Activated CD4-positive, CD25-positive, alpha-beta regulatory T cell (primary cell): ENCODE results near the gene WNT7A.

Source experiments
- DNase-seq, 4 experiments: peaks; one replicate each; lab custom pipeline; 2025; lab: John Stamatoyannopoulos, UW

The WNT7A gene

DNA sequence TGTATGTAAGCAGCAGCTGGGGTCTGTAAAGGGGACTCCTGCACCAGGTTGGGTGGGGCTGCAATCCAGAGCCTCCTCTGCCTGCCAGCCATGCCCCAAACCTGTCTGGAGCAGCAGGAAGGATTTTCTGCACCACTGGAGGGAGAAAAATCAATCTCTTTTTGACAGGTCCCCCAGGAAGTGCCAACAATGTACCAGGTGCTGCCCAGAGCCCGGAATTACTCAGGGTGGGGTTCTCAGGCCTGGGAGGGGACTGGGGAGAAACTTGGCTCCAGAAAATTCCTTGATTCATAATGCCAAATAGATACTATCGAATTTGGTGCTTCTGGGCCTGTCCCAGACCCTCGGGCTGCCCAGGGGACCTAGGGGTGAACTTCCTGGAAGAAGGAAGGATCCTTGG is 52.6 kb downstream of the WNT7A start:
- DNase-seq: no peak

DNA sequence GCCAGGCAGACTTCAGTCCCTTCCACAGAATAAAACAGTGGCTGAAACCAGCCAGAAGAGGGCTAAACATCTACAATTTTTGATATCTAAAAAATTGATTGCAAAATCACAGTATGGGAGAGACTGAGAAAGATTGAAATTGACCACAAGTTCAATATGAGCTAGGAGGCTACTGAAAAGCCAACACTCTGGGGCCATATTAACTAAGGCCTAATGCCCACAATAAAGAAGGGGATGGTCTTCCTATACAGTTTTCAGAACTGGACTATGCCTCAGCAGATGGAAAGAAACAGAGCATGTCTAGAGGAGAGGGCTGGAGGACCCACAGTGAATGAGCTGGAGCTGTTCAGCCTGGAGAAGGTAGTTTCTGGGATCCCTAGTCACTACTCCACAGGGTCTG is 53.2 kb downstream of the WNT7A start:
- no peak for DNase-seq

DNA sequence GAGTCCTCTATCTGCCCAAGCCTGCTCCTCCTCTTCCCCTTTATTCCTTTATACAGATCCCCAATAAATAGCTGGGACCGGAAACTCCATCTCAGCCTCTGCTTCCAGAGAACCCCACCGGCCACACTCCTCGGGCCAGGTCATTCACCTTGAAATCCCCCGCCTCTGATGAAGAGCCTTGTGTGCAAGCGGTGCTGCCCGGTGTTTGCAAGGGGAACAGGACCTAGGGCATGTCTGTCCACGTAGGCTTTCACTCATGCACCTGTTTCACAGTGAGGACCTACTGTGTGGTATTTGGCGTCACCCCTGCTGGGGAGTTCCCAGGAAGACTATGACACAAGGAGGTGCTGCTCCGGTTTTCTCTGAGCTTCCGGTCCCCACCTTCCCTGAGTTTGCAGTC is 54.0 kb downstream of the WNT7A start:
- no peak for DNase-seq

DNA sequence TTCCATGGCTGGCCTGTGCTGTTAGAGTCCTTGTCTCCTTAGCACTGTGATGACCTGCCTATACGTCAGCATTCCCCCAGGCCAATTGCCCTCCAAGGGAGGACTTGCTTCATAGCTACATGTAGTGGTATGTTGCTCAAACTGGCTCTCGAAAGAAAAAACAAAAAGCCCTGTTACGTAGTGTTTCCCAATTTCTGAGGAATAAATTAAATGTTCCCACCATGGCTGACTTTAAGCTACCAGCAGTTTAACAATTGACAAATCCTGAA is 54.6 kb downstream of the WNT7A start:
- DNase-seq: no peak

DNA sequence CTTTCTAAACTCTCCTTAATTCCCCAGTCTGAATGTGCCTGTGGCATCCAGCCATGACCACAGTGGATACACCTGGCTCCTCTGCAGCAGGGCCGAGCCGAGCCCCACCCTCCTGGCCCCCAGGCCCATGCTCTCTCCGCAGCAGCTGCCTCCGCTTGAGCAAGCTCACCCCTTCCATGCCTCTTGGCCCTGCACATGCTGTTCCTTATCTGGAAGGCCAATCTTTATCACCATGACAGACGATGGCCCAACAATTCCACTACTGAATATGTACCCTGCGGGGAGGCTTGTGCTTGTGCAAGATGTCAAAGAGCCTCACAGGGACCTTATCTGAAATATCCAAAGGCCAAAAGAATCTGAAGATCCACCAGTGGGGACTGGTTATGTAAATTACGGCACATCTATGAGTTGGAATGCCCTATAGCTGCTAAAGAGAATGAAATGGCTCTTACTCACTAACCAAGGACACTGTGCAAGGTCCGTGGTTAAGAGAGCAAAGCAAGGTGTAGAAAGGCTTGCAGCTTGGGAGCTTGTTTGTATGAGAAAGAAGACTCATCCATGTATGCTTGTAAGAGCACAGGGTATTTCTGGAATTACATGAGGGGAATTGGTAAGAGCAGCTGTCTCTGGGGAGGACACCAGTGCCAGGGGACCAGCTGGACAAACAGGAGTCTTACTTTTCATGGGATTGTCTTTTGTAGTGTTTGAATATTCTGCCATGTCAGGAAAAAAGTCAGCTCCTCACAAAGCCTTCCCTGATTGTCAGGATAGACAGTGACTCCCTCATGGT is 55.2 kb downstream of the WNT7A start:
- DNase-seq: no peak

DNA sequence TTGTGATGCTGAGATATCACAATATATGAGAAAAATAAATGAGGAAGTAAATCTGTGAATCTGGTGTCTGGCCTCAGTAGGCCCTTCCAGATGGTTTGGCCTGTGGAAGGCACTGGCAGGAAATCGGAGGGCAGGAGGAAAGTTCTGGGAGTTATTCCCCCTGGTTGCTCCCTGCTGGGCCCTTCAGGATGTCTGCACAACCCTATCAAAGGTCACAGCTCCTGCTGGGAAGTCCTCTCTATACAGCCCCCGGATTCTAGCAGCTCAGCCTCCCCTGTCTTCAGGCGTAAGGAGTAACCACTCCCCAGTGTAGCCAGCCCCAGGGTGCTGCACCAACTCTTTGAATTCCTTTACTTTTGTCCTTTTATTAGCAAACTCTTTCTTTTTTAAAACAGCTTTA is 56.2 kb downstream of the WNT7A start:
- no peak for DNase-seq

DNA sequence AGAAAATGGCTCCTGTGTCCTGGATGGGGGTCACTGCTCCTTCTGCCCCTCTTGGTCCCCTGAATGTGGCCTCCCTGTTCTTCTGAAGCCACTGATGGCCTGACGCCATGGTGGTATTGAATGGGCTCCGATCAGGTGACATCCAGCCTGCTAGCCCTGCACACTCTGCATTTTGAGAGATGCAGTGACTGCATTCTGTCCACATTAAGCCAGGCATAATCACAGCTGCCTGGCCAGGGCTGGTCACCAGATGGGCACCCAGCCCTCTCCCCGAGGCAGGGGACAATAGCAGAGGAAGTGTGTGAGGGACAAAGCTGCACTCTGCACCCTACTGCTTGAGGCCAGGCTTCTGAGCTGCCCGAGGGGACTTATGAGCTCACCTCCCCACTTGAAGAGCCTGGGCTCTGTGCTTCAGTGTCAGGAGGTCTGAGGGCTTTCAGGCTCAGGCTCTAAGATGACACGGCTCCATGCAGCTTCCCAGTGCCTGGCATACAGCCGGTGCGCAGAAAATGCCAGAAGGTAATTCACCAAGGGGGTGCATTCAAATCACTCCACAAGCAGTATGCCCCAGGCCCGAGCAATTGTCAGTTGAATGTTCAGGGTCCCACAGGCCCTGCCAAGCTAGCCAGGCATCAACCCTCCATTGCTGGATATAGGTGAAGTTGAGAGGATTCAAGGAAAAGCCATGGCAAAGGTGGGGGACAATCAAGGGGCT is 56.8 kb downstream of the WNT7A start:
- no peak for DNase-seq

DNA sequence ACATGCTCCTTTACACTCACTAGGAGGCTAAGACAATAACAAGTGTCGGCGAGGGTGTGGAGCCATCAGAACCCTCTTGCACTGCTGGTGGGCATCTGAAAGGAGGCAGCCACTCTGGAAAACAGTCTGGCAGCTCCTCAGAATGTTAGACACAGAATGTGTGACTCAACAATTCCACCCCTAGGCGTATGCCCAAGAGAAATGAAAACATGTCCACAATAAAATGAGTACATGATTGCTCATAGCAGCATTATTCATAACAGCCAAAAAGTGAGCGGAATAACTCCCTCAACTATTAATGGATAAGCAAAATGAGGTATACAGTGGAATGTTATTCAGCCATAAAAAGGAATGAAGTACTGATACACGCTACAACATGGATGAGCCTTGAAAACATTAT is 57.8 kb downstream of the WNT7A start:
- DNase-seq: no peak

DNA sequence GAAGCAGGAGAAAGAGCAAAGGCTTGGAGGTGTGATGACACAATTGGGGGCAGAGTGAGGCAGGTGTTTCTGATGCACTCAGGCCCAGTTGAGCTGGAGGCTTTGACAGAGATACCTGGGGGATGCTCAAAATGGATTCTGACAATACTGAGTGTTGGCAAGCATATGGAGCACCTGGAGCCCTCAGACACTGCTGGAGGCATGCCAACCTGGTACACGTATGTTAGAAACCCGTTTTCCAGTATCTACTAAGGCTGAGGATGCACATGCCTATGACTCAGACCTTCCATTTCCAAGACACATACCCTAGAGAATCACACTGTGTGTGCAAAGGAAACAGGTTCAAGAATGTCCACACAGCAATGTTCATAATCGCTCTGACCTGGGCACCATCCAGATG is 58.7 kb downstream of the WNT7A start:
- DNase-seq: no peak

DNA sequence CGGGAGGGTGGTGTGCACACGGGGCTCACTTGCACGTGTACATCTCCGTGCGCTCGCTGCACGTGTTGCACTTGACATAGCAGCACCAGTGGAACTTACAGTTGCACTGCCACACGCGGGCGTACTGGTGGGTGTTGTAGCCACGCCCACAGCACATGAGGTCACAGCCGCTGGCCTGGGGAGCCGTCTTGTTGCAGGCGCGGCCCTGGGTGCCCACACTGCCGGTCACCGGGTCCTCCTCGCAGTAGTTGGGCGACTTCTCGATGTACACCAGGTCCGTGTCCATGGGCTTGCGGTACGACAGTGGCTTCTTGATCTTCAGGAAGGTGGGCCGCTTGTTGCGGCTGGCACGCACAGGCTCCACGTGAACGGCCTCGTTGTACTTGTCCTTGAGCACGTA is 61.0 kb downstream of the WNT7A start:
- no peak for DNase-seq

DNA sequence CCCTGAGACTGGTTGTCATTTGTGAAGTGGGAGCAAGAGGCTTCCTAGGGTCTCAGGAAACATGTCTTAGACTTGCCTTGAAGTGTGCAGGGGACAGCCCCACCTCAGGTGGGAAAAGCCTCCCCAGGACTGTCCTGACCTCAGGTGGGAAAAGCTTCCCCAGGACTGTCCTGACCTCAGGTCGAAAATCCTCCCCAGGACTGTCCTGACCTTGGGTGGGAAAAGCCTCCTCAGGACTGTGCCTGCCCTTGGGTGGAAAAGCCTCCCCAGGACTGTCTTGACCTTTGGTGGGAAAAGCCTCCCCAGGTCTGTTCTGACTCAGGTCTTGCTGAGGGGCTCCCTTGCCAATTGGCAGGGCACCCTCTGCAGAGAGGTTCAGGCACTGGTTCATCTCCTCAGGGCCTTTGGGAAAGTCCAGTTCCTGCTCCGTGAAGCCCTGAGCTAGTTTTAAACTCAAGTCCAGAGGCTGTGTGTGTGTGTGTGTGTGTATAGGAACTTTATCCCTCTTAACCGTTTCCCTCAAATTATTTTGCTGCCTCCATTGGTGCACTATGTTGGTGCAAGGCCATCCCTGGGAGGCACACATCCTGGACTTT is 64.7 kb downstream of the WNT7A start:
- no peak for DNase-seq

DNA sequence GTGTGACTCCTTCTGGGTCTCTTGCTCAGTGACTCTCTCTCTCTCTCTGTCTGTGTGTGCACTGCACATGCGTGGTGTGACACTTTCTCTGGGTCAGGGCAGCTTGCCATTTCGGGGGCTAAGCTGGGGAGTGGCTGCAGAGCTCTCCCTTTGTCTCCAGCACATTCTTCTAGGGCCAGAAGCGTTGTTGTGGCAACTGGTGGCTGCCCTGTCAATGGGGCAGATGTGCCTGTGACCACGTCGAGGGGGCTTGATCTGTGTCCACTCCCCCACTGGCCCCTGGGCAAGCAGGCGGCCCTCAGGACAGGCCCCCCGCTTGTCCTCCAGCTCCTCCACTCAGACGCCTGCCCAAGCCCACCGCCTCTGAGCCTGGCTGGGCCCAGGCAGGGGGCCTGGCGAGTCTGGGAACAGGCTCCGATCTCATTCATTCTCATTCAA is 67.8 kb downstream of the WNT7A start:
- no peak for DNase-seq

DNA sequence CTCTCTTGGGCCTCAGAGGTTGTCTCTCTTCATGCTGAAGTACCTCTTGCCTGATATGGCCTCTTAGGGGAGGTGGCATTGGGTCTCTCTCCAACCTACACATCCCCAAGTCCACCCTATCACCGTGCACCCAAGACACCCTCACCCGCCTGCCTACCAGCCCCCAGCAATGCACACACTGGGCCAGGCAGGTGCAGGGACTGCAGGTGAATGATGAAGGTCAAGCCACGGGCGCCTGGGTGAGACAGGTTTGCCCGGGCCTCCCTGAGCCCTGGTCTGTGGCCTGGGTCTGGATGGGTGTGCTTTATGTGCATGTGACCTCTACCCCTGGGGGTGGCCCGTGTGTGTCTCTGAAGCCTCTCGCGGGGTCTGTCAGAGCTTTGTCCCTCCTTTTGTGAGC is 68.3 kb downstream of the WNT7A start:
- DNase-seq: no peak

DNA sequence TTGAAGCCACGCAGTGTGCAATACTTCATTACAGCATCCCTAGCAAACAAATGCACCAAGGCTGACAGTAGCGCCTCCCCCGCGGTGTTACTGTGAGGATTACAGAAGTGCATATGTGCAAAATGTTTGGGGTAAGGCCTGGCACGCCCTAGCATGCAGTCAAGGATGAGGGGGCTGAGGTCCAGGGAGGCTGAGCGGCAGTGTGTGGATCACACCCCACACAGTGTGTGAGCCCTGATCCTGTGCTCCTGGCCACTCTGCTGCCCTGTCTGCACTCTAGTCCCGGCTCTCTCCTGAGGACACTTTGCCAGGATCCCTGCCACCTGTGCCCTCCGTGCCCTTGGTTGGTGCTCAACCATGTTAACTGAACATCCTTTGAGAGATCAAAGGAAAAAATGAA is 71.3 kb downstream of the WNT7A start:
- no peak for DNase-seq

DNA sequence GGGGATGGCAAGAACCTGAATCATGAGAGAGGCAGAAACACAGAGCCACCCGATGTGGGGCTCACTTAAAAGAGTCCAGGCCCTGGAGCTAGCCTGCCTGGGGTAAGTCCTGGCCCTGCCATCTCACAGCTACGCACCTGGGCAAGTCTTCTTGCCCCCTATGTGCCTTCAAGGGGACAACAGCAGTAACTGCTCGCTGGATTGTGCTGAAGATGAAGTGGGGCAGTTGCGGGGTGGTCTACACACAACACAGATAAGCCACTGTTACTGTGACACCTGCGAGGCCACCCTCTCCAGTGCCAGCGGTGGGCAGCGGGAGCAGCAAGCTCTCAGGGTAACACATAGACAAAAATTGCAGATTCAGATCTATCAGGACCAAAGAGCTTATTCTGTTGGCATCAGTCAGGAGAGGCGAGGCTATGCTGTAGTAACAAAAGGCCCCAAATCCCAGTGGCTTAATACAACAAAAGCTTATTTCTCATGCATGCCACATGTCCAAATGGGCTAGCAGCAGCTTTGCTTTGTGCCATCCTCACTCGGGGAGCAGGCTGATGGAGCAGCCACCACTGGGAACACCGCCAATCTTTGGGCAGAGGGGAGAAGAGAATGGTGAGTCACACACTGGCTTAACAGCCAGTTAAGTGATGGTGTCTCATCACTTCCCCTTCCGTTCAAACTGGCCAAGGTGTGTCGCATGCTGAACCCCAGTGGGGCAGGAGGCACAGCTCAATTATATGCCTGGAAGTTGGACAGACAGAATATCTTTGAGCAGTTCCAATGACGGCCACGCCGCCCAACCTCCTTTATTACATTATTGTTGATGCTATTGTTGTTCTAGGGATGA is 78.3 kb downstream of the WNT7A start:
- DNase-seq: no peak

DNA sequence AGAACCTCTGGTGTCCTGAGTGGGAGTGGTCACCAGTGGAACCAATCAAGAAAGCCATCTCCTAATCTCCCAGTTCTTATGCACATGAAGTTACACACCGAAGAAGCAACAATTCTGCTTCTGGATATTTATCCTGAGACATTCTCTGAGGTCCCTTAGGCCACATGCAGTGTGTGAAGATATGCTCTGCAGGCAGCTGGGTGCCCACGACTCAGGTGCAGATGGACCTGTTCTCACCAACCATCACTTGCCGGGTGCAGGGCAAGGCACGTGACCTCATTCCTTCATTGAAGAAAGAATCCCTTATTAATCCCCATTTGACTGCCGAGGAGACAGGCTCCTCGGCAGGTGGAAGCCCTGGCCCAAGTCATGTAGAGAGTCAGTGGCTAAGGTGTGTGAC is 79.8 kb downstream of the WNT7A start:
- no peak for DNase-seq

DNA sequence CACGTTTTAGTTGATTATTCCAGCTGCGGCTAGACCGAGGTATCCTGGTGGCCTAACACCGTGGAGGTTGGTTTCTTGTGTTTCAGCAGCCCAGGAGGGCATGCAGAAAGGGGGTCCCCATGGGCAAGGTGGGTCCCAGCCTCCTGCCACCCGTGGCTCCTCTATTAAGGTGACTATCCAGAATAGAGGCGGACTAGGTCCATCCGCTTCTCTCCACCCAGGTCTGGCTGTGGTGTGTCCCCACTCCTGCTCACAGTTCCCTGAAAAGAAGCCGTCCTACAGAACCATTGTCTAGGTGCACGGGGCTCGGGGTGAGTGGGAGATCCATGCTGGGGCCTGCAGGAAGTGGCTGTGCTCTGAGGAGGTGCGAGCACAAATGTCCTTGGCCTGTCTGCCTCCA is 81.5 kb downstream of the WNT7A start:
- DNase-seq: no peak

DNA sequence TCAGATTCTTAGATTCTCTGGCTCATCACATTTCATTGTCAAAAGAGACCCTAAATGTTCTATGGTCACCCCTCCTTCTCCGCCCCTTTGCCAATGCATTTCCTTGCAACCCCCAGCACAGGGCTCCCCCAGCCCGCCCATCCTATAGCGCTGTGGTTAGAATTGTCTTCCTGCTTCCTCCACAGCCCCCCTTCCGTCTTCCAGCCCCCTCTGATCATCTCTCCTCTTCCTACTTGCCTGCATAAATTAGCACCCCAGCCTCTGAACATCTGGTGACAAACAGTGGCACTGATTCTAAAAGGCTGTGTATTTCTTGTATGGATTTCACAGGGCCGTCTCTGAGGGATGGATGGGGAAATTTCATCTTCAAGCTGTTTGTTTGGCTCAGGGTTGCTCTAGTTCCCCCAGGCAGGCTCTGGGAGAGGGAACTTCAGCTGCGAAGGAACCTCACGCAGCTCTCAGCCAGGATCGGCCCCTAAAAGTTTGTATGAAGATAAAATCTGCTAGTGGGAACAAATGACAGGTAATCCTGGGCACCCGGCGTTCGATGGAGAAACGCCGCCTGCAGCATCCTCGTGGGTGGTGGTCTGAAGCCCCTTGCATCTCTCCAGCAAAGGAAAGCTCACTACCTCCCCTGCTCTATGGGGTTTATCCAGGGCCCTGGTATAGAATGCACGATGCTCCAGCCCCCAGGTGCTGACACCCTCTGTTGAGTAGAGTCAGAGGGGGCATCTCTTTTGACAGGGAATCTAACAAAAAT is 83.0 kb downstream of the WNT7A start:
- no peak for DNase-seq

DNA sequence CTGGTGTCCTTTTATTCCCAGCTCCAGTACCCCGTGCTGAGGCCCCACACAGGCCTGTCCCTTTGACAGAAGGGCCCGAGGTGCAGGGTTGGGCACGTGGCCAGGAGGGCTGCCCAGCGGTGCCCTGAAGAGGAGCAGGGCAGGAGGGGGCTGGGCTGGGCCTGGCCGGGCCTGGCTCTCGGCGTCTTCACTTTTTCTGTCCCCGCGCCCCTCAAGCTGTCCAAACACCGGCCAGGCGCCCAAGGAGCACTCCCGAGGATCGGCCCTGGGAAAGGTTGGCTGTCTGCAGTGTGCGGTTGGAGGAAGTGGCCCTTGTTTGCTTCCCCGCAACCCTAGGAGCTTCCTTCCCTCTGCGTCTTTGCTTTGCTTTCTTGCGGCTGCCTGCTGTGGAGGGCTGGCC is 84.1 kb downstream of the WNT7A start:
- DNase-seq: no peak

DNA sequence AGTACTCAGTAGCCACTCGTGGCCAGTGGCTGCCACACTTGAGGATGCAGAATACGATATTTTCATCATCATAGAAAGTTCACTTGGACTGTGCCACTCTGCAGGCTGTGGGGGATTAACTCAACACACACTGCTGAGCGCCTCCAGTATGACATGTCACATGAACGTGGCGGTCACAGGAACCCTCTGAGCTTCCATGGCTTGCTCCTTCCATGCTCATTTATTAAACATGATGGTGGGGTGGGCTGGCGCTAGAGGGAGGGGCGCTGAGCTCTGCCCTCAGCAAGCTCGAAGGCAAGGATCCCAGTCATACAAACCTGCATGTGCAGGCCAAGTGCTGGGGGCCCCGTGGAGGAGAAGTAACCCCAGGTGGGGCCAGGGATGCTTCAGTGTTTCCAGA is 85.5 kb downstream of the WNT7A start:
- DNase-seq: no peak

DNA sequence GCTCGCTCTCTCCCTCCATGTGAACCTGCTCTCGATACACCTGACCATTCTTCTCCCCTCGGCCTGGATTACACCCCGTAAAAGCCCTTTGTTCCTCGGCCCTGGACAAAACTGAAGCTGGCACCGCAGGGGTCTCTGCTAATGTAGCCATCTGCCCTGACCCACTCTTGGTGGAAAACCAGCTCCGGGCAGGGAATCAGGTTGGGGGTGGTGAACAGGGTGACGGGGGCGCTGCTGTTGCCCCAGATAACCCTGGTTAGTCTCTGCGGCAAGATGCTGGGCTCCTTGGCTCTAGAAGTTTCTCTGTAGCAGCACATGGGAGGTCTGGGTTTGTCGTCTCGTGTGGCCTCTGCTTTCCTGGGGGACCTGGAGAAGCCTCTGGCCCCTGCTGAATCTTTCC is 86.4 kb downstream of the WNT7A start:
- no peak for DNase-seq
